VCaP (cell line): ENCODE data around the gene MAP4.

Experiments
- H3K27ac ChIP-seq: fragments of 450-650 bp; 2 replicates; pipeline ENCODE4 v1.5.1; 2017
- TF ChIP-seq, protein P1 (sequence below): fragments of 450-650 bp; conservative IDR thresholded peaks from 2 replicates; pipeline ENCODE4 v1.5.1; 2017; ENCODE audit warnings: mild to moderate bottlenecking, moderate library complexity

The MAP4 gene

DNA sequence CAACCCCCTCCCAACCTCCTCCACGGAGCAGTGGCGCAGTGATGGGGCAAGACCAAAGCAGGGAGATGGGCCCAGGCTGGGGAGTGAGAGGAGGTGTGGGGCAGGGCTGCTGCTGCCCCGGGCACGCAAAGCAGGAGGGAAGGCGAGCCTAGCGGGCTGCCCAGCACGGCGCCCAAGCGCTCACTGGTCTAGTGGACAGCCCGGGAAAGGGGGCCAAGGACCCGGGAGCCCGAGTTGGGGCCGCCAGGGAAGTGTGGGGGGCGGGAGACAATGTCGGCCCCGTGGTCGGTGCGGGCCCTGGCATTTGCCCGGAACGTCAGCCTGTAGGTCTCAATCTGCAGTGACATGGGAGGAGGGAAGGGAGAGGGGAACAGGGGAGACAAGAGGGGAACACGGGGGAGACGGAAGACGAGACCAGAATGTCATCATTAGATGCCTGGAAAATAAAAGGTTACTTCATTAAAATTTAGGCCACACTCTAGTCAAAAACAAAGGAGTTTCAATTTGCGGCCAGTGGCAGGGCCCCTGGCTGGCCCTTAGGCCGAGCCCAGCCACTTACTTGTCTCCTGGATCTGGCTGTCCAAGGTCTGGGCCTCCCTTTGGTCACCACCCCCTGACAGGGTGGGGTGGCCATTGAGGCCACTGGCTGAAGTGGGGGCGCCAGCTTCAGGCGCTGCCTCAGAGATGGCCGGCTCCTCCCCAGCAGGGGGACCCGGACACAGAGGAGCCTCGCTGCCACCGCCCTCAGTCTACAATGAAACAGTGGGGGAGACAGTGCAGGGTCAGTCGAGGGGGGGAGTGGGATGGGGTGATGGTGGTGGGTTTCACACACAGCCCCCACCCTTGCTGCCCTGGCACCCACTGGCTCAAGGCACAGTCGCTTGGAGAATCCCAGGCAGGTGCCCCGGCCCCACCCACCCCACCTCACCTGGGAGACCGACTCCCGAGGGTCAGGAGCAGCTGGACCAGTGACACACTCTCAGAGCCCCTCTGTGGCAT, 163.3 kb downstream of the MAP4 start:
- TF ChIP-seq, protein P1, sequence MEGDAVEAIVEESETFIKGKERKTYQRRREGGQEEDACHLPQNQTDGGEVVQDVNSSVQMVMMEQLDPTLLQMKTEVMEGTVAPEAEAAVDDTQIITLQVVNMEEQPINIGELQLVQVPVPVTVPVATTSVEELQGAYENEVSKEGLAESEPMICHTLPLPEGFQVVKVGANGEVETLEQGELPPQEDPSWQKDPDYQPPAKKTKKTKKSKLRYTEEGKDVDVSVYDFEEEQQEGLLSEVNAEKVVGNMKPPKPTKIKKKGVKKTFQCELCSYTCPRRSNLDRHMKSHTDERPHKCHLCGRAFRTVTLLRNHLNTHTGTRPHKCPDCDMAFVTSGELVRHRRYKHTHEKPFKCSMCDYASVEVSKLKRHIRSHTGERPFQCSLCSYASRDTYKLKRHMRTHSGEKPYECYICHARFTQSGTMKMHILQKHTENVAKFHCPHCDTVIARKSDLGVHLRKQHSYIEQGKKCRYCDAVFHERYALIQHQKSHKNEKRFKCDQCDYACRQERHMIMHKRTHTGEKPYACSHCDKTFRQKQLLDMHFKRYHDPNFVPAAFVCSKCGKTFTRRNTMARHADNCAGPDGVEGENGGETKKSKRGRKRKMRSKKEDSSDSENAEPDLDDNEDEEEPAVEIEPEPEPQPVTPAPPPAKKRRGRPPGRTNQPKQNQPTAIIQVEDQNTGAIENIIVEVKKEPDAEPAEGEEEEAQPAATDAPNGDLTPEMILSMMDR, result no peak
- no peak overlapping the region for H3K27ac ChIP-seq

DNA sequence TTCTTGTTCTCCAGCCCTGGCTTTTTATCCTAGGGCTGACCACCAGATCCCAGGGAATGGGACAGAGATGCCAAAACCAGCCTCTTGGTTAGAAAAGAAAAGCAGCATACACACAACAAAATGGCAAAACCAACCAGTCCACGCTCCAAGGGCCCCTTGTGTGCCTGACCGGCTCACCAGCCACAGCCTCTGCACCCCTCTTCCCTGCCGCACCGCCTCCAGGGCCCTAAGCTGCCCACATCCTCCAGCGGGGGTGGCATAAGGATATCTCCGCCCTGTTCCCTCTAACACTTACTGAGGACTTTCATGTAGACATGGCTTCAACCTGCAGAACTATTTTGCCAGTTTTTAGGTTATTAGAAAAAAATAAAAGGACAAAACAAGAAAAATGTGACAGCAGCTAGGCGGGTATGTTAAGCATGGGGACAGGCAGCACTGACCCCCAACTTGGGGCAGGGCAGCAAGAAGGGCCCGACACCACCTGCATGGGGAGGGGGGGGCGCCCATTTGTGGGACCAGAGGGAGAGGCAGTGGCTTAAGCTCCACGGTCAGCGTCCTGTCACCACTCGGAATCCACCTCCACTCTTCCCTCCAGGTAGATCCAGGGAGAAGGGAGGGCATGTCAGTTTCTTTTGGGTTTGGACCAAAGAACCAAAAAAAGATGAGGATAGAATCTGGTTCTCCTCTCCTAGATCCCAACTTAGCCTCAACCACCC, 164.2 kb downstream of the MAP4 start:
- H3K27ac ChIP-seq, result peak overlapping the region; percentile 30; the same call in 1 of the 2 replicates
- TF ChIP-seq, protein P1, result no peak

DNA sequence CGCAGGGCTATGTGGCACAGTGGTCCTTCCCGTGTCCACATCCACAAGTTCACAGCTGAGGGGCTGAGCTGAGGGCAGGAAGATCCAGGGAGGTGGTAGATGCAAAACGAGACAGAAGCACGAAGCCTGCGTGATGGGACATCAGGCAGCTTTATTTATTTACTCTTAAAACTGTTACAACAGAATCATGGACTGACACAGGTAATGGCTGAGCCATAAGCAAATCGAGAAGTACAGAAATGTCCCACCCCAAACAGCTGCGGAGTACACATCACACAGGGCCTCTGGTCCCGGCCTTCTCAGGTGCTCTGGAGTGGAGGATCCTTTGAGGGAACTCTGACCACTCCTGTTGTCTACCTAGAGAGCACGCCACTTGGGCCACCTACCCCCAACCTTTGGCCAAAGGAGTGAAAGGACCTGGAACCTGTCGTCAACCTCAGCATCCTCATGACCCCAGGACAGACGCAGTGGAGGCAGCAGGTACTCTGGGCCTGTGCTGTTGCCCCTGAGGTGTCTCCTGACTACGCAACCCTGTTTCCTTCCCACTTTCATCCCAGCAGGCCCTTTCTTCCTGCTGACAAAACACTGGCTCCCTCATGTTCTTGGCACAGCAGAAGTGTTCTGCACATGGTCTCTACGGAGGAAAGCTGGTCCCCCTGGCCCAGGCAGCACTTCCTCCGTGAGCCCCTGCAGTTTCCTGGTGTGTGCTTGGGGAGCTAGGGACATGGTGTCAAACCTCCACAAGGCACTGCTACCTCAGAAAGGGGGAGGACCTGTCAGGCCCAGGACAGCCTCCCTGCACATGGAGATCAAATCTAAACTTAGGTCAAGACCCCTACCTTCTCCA, 165.4 kb downstream of the MAP4 start:
- TF ChIP-seq, protein P1, result no peak
- peak overlapping the region; percentile 30; the same call in 1 of the 2 replicates for H3K27ac ChIP-seq

DNA sequence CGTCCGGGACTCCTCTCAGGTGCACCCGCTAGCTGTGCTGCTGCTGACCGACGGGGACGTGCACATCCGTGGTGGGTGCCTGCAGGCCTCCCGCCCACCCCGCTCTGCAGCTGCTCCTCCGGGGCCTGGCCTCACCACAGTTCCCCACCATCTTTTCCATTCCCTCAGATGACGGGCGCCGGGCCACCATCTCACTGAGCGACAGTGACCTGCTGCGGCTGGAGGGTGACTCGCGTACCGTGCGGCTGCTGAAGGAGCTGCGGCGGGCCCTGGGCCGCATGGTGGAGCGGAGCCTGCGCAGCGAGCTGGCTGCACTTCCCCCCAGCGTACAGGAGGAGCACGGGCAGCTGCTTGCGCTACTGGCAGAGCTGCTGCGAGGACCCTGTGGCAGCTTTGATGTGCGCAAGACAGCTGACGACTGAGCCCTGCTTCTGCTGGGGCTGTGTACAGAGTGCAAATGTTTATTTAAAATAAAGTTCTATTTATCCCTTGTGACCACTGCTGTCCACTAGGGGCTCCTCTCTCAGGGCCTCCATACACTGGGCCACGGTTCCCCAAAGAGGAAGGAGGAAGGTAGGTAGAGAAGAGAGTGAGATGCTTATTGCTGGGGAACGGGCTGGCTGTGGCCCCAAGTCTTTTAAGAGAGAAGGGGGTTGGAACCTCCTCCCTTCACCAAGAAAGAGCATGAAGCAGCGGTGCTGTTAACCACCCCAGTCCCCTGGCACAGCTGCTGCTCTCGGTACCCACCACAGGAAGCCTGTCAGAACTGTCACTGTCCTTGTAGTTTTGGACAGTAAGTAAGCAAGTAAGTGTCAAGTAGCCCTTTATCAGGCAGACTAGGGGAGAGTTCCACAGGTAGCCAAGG, 166.3 kb downstream of the MAP4 start:
- TF ChIP-seq, protein P1, result peak; percentile 72
- H3K27ac ChIP-seq, result peak overlapping the region; percentile 27; the same call in 1 of the 2 replicates

DNA sequence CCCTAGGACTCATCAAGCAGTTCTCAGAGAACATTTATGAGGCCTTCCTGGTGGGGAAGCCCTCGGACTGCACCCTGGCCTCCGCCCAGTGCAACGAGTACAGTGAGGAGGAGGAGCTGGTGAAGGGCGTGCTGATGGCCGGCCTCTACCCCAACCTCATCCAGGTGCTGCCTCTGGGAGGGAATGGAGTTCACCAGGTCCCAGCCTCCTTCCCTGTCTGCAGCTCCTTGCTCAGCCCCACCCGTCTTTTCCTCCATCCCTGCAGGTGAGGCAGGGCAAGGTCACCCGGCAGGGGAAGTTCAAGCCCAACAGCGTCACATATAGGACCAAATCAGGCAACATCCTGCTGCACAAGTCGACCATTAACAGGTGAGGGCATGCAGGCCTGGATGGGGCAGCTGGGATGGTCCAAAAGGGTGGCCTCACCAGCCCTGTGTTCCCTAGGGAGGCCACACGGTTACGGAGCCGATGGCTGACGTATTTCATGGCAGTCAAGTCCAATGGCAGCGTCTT, 167.0 kb downstream of the MAP4 start:
- H3K27ac ChIP-seq, result peak overlapping the region; percentile 27; the same call in 1 of the 2 replicates
- TF ChIP-seq, protein P1, result no peak

DNA sequence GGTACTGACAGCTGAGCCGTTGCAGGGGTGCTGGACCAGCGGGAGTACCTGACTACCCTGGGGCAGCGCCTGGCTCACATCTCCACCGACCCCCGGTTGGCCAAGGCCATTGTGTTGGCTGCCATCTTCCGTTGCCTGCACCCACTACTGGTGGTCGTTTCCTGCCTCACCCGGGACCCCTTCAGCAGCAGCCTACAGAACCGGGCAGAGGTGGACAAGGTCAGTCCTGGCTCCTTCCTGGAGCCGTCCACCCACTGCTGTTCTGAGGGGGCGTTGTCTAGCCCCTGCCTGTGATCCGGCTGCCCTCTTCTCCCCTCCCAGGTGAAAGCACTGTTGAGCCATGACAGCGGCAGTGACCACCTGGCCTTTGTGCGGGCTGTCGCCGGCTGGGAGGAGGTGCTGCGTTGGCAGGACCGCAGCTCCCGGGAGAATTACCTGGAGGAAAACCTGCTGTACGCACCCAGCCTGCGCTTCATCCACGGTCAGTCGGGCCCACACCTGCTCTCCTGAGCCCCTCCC, 167.6 kb downstream of the MAP4 start:
- TF ChIP-seq, protein P1, result no peak
- H3K27ac ChIP-seq, result no peak overlapping the region
